GM19455 (cell line): ENCODE results near the gene PRKAR1A.
"Not testable (repeated sequence)": the region's sequence is repeated elsewhere in the genome, so short reads cannot be mapped to it uniquely, and the experiment has no call there.

Experiments
- ATAC-seq: cut with Tn5 transposase; IDR thresholded peaks from one replicate; pipeline ENCODE4 v1.9.1; 2021; ENCODE audit not compliant: unreplicated experiment

The PRKAR1A gene

DNA sequence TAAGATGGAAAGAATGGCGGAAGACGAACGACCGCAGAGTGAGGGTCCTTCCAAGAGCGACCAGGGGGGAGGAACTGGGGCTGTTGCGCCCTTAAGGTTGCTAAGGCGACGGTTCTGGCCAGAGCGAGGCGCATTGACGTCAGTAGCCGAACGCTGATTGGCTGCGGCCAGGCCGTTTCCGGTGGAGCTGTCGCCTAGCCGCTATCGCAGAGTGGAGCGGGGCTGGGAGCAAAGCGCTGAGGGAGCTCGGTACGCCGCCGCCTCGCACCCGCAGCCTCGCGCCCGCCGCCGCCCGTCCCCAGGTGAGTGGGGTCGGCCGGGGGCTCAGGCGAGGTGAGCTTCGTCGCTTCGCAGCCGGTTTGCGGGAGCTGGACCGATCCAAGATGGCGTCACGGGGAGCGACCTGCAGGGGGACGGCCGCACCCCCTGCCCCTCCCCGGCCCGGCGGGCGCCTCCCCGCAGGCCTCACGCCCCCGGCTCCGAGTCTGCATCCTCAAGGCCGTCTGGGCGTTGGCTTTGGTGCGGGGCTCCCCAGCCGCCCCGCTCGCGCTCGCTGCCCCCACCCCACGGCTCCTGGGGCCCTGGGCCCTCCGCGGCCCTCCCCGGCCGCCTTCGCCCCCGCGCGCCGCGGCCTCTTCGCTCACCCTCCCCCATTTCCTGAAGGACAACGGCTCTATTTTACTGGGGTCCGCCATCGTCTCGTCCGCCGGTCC is at the start of gene PRKAR1A:
Gene PRKAR1A (plus strand): TSS at position 184 of the 713 bp plus-strand sequence. CDS start 2,970 bp downstream, outside the sequence.
- peak; percentile 92 for ATAC-seq

DNA sequence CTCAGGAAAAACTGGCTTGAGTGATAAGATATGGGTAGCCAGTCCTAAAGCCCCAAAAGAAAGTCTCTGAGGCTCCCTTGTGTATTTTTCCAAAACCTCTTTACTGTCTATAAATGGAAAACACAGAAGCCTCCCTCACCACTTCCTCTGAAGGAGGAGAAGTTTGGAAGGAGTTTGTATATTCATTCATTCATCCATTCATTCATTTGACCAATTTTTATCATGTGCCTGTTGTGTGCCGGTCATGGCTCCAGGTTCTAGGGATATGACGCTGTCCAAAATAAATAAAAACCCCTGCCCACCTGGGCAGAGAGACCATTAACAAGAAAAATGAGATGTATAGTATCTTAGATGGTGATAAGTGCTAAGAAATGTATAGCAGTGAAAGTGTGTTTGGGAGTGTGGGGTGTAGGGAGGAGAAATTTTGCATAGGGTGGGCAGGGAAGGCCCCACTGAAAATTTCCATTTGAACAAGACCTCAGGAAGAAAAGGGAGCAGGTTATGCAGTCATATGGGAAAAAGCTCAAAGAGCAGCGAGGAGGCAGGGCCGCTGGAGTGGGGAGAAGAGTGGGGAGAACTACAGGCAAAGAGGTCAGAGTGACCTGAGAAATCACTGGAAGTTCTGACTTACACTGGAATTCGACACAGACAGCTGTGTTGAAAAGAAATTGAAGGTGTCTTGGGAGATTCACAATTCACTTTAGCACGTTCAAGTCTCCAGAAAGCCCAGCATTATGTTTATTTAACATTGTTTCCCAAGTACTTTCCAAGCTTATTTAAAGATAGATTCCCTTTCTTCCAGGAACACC is 48.8 kb upstream of the PRKAR1A start:
- ATAC-seq: no peak

DNA sequence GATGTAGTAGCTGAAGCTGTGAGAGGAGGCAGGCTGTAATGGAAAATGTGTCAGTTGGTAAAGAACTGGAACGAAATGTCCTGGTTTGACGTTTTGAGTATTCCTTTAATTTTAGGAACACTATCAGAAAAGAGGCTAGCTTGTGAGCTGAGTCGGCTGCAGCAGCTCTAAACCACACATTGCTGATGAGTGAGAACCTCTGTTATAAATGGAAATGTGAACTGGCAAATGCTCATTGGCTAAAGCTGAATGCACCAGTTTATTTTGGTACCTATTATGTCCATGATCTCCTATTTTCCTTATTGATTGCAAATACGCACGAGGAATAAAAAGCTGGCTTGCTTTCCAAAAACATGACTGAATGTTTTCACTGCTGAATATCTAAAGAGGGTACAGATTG is 43.9 kb upstream of the PRKAR1A start:
- no peak for ATAC-seq

DNA sequence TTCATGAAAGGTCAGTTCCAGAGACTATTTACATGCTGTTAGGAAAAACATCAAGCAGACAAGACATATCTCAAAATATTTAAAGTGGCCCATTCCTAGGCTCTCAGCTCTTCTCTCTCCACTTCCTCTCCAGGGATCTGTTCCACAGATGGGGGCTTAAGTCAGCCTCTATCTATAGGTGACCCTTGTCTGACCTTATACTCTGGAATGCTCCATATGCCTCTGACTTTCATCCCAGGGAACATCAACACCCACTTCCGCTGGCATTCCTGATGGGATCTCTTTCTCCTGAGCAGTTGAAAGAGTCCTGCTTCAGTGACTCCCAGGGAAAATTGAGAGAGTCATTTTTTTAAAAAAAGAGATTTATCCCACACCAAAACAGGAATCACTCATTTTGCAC is 43.4 kb upstream of the PRKAR1A start:
- no peak for ATAC-seq

DNA sequence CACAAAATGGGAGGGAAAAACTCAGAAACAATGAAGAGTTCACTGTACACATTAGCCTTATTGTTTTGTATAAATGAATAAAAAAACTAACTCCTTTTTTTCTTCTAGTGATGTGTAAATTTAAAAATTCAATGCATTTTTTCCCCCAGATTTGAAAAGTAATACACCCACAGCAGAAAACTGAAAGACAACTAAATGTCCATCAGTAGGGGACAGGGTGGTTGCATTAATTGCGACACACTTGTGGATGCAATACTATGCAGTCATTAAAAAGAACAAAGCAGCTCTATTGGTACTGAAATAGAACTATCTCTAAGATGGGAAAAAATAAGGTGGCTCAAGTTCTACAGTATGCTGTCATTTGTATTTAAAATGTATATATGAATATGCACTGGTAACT is 41.3 kb upstream of the PRKAR1A start:
- no peak for ATAC-seq

DNA sequence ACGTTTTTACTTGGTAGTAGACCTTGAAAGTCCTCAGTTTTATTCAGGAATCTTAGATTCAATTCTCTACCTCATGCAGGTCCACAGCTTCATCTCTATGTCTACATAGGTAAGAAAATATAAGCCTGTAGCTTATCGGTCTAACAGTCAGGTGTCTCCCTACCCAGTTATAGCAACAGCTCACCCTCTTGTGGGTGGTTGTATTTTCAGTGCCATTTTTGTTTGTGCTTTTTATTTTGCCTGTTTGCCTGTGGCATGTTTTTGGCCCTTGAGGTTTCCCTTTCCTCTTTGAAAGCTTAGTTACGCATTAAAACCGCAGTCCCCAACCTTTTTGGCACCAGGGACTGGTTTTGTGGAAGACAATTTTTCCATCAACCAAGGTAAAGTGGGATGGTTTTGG is 31.3 kb upstream of the PRKAR1A start:
- no peak for ATAC-seq

DNA sequence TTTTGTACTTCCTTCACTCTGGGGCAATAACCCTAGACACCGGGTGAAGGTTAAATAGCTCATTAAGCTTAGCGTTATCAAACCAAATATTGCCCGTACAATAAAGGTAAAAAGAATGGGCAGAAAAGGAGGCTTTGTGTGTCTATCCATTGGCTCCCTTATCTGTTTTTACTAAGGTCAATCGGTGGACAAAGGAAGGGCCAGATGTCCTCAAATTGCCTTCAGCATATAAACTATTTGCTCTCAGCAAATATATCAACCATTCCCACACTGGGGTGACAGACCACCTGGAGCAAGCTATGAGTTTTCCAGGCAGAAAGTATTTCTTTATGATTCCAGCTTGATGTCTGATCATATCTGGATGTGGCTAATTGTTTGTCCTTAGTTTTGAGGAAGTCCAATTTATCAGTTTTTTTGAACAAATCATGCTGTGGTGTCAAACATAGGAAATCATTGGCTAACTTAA is 29.6 kb upstream of the PRKAR1A start:
- no peak for ATAC-seq

DNA sequence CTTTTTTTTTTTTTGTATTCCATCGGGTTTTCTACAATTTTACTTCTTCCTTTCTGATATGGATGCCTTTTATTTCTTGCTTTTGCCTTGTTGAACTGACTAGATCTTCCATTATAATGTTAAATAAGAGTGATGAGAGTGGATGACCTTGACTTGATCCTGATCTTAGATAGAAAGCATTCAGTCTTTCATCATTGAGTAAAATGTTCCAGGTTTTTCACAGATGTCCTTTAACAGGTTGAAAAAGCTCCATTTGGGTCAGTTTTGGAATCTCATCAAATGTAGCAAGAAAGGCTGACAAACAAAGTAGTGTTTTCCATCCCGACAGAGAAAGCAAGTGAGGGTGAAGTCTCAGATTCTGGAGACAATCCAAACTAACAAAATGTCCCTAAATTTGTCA is 27.8 kb upstream of the PRKAR1A start:
- ATAC-seq: no peak

DNA sequence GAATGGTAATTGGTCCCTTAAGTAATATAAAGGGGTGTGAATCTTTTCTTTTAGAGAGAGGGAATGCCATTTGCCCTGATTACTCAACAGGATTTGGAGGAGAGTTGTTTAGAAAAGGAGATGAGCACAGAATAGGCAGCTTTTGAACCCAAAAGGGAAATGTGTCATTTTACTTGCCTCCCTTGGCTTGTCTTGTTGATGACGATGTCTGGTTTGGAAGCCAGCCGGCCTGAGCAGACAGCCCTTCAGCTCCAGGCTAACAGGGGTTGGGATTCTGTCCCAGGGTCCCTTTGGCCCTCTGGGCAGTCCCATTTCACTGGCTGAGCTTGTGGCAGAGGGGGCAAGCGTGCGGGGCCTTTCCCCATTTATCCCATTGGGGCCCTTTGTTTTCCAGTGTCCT is 22.3 kb upstream of the PRKAR1A start:
- ATAC-seq: no peak

DNA sequence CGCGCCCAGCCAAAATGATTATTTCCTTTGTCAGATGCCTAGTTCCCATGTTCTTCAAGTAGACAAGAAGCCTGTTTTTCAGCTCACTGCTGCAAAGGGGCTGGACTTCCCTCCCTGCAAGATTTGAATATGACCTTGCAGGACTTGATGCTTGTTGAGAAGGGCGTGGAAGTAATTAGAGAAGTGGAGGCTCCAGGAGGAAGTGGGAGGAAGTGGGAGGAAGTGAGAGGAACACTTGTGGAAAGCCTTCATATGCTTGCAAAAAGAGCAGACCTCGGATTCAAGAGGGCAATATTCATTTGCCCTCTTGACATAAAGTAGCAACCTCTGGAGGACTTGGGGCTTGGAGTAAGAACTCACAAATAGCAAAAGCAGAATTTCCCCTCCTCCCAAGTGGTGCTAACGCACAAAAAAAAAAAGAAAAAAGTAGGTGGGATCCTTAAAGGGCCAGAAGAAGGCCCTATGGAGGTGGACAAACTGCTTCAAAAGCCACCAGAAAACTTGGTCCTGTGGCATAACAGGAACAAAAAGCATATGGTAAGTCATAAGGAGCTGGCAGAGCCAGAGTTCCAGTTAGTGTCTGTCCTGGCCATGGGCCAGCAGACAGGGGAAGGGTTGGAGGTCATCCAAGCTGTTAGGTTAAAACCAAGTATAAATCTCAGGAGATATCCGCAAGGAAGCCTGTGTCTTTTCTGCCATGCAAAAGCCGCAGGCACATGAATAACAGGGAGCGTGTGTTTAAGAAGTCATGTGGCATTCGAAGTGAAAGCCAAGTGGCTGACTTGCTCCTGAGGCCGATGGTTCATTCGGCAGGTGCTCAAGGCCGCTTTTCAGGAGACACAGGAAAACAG is 20.6 kb upstream of the PRKAR1A start:
- ATAC-seq: no peak

DNA sequence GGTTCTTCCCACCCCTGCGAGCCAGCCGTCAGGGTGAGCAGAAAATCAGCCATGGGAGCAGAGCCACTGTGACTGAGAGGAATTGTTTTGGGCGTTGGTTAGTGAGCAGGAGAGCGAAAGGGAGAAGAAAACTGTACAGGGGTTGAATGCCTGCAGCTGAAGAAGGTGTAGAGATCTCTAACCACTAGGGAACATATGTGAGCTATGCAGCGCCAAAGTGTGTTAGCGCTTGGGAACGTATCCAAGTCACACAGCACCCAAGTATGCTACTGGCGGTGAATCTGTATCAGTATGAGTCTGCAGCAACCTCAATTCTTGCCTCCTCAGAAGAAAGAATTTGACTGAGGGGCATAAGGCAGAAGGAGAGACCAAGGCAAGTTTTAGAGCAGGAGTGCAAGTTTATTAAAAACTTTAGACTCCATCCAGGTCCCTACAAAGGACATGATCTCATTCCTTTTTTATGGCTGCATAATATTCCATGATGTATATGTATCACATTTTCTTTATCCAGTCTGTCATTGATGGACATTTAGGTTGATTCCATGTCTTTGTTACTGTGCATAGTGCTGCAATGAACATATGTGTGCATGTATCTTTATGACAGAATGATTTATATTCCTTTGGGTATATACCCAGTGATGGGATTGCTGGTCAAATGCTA is 19.7 kb upstream of the PRKAR1A start:
- not testable (repeated sequence) for ATAC-seq

DNA sequence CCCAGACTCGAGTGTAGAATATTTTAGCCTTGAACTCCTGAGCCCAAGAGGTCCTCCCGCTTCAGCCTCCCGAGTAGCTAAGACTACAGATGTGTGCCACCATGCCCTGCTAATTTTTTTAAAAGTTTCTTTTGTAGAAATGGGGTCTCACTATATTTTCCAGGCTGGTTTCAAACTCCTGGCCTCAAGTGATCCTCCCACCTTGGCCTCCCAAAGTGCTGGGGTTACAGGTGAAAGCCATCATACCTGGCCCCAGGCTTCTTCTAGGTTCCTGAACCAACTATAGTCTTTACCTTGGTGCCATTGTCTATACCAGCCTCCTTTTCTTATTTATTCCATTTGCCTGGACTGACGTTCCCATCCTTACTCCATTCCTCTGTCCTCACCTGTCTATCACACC is 17.1 kb upstream of the PRKAR1A start:
- no peak for ATAC-seq

DNA sequence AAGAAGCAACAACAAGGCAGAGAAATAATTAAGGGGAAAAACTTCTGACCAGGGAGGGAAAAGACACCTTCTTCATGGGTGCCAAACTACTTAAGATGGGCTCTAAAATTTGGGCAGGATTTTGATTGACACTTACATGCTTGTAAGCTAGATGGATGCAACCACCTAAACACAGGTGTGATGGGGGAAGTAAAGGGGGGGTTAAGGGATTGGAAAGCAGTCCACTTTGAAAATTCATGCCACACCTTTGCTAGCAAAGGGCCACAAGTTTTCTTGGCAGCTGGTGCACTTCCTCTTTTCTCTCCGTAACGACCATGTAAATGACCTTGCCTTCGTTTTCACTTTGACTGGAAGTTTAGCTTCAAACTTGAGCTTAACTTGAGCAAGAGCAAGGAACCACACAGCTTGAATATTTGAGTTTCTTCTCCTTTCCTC is 14.3 kb upstream of the PRKAR1A start:
- peak; percentile 94 for ATAC-seq

DNA sequence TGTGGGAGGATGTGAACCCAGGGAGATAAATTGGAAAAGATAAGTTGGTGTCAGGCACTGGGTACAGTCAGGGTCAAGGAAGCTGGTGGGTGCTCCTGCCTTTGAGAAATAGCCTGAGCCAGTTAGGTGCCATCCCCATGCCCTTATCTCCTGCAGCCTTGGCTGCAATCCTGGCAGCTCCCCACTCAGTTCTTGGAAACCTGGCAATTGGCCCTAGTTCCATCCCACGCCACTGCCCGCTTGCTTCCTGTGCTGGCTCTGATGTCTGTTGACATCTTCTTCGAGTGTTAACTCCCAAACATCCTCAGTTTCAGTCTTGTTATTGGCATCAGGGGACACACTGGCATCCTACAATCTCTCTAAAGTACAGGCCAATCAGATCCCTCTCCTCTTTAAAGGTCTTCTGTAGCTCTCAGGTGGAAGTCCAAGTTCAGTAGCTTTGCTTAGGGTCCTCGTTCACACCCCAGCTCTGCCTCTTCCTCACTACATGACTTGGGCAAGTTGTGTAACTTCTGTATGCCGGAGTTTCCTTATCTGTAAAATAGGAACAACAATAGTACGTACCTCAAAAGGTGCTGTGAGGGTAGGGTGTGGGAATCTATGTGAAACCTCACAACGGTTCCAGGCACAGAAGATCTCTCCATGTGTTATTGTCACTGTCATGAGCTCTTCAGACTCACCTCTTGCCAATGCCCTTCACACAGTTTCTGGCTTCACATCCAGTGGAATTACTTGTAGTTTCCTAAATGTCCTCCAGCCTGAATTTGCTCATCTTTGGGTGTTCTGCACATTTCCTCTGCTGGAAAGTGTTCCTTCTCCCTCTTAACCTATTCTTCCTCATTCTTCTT is 13.5 kb upstream of the PRKAR1A start:
- peak; percentile 35 for ATAC-seq

DNA sequence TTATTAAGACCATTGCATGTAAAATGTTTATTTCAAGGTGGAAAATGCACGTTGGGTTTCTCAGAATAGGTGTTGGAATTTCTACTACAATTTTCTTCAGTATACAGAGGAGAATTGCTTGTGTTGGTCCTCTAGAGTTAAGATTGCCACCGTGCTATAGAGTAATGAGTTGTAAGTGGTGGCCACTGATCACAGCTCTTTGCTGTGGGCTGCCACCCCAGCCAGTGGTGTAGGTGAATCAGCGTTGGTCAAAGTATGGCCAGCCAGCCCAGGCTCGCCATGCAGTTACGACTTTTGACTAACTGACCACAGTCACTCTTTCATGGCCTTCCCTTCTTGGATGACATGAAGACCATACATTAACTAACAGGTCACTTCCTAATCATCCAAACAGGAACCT is 12.6 kb upstream of the PRKAR1A start:
- ATAC-seq: no peak

DNA sequence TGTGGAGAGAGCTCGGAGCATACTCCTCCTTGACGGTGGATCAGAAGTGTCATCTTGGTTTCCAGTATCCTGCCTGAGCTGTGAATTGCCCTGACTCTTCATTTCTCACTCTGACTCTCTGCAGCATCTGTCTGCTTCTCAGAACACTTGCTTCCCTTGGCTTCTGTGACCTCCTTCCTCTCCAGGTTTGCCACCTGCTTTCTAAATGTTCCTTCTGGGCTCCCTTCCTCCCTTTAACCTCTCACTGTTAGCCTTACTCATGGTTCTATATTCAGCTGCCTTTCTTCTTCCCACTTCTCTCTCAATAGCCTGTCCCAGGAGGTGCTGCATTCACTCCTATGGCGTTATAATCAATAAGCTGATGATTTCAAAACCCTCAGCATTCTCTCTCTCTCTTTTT is 11.2 kb upstream of the PRKAR1A start:
- no peak for ATAC-seq

DNA sequence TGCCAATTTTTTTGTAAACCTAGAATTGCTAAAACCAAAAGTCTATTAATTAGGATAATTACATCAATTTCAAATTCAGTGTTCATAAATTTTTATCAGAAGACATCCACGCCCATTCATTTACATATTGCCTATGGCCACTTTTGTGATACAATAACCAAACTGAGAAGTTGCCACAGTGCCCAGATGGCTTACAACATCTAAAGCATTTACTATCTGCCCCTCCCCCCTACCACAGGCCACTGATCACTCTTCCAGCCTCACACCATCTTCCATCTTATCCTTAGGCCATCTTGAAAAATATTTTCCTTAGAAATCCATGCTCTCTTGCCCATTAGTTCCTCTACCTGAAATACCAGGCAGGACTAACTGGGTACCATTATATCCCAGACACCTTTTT is 6.3 kb upstream of the PRKAR1A start:
- no peak for ATAC-seq

DNA sequence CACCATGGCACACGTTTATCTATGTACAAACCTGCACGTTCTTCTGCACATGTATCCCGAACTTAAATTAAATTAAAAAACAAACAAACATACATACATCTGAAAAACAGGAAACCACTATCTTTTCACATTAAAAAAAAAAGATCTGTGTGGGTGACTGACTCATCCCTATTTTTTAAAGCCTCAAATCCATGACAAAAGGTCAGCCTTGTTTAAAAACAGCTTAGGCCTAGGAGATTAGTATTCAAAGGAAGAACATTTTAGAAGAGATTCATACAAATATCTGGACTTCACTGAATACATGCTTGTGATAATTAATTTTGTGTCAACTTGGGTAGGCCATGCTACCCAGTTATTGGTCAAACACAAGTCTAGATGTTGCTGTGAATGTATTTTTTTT is 4.7 kb upstream of the PRKAR1A start:
- no peak for ATAC-seq

DNA sequence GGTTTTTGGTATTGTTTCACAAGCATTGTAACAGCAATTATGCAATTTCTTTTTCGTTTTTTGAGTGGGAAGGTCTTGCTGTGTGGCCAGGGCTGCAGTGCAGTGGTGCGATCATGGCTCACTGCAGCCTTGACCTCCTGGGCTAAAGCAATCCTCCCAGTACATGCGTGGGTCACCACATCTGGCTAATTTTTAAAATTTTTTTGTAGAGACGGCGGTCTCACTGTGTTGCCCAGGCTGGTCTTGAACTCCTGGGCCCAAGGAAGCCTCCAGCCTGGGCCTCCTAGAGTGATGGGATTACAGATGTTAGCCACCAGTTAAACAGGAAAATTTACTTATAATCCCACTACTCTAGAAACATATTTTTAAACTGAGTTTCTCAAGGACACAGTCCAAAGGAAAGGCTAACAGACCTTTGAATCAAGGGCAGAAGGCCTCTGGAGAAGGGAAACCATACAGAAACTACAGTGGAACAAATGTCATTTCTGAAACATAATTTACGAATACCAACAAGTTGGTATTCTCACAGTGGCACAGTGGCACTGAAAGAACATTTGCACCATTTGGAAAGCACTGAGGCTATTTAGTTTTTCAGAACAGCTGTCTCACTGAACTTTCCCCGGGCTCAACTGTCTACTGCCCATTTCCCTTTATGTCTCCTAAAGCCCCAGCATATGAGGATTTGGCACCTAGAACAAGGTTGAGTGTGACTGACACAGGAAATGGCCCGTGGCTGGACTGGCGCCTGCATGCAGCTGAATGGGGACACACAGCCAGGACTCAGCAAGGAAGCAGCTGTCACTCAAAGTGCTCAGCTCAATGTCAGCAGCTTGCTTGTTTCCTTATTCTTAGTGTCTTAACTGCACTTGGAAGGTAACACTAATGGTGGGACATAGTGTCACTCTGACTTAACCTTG is 2.8 kb upstream of the PRKAR1A start:
- ATAC-seq: no peak
